ENCODE measurements around the gene COL9A1.
"Not testable (repeated sequence)": the region's sequence is repeated elsewhere in the genome, so short reads cannot be mapped to it uniquely, and the experiment has no call there.

COL9A1 gene

GRCh38 chr6:70303034-70303525 is at the start of gene COL9A1:
TSS of gene COL9A1 (minus strand) at chr6:70303084. CDS start at chr6:70302924, 160 bp downstream.
- DNase-seq, result no peak

- no peak for DNase-seq
Measured at GRCh38 chr6:70351461-70351860, 48.6 kb upstream of the COL9A1 start.

- no peak for DNase-seq
Measured at GRCh38 chr6:70345619-70346018, 42.7 kb upstream of the COL9A1 start.

- DNase-seq, result no peak
Measured at GRCh38 chr6:70343313-70343712, 40.4 kb upstream of the COL9A1 start.

- not testable (repeated sequence) for DNase-seq
Measured at GRCh38 chr6:70339810-70340209, 36.9 kb upstream of the COL9A1 start.

GRCh38 chr6:70338775-70339174 is 35.9 kb upstream of the COL9A1 start:
- no peak for DNase-seq

- no peak for DNase-seq
Measured at GRCh38 chr6:70337743-70338105, 34.8 kb upstream of the COL9A1 start.

- DNase-seq, result no peak
Measured at GRCh38 chr6:70336996-70337742, 34.3 kb upstream of the COL9A1 start.

- DNase-seq, result no peak
Measured at GRCh38 chr6:70327036-70327435, 24.2 kb upstream of the COL9A1 start.

- no peak for DNase-seq
Measured at GRCh38 chr6:70325009-70325408, 22.1 kb upstream of the COL9A1 start.

- DNase-seq, result not testable (repeated sequence)
Measured at GRCh38 chr6:70317799-70318198, 14.9 kb upstream of the COL9A1 start.

- DNase-seq, result no peak
Measured at GRCh38 chr6:70315079-70315751, 12.3 kb upstream of the COL9A1 start.

GRCh38 chr6:70314296-70314695 is 11.4 kb upstream of the COL9A1 start:
- no peak for DNase-seq

GRCh38 chr6:70312165-70312745 is 9.4 kb upstream of the COL9A1 start:
- DNase-seq, result no peak

GRCh38 chr6:70310063-70310694 is 7.3 kb upstream of the COL9A1 start:
- DNase-seq, result peak; percentile 1

- no peak for DNase-seq
Measured at GRCh38 chr6:70309243-70309642, 6.4 kb upstream of the COL9A1 start.

- not testable (repeated sequence) for DNase-seq
Measured at GRCh38 chr6:70308142-70308541, 5.3 kb upstream of the COL9A1 start.

GRCh38 chr6:70307008-70307407 is 4.1 kb upstream of the COL9A1 start:
- no peak for DNase-seq

GRCh38 chr6:70304616-70305015 is 1.7 kb upstream of the COL9A1 start:
- DNase-seq, result no peak

- no peak for DNase-seq
Measured at GRCh38 chr6:70299456-70299855, 3.4 kb downstream of the COL9A1 start.

- DNase-seq, result no peak
Measured at GRCh38 chr6:70298068-70298467, 4.8 kb downstream of the COL9A1 start.

GRCh38 chr6:70292193-70292592 is 10.7 kb downstream of the COL9A1 start:
- DNase-seq, result no peak

- no peak for DNase-seq
Measured at GRCh38 chr6:70289299-70289698, 13.6 kb downstream of the COL9A1 start.

GRCh38 chr6:70286905-70287304 is 16.0 kb downstream of the COL9A1 start:
- DNase-seq, result no peak

Measured in NCI-H1092 (cell line).